HG03520 (cell line): ENCODE results near the gene CX3CL1.
"Not testable (repeated sequence)": the region's sequence is repeated elsewhere in the genome, so short reads cannot be mapped to it uniquely, and the experiment has no call there.

ENCODE experiments used
- ATAC-seq: cut with Tn5 transposase; IDR thresholded peaks from one replicate; pipeline ENCODE4 v1.9.1; 2021; ENCODE audit warnings: mild to moderate bottlenecking, moderate library complexity; ENCODE audit not compliant: unreplicated experiment

Gene CX3CL1

GRCh38 chr16:57356547-57356946 is 15.7 kb upstream of the CX3CL1 start:
- ATAC-seq, result no peak

GRCh38 chr16:57357330-57358085 is 14.8 kb upstream of the CX3CL1 start:
- no peak for ATAC-seq

GRCh38 chr16:57358086-57358420 is 14.2 kb upstream of the CX3CL1 start:
- no peak for ATAC-seq

- no peak for ATAC-seq
Measured at GRCh38 chr16:57358527-57359095, 13.7 kb upstream of the CX3CL1 start, which contains the start of gene CCL22. CCL22 (plus strand) TSS chr16:57358783; CDS start chr16:57358817, 34 bp downstream.

GRCh38 chr16:57360321-57360935 is 11.9 kb upstream of the CX3CL1 start:
- ATAC-seq, result no peak

GRCh38 chr16:57361404-57361803 is 10.9 kb upstream of the CX3CL1 start:
- no peak for ATAC-seq

- no peak for ATAC-seq
Measured at GRCh38 chr16:57364143-57364542, 8.1 kb upstream of the CX3CL1 start.

- ATAC-seq, result no peak
Measured at GRCh38 chr16:57366544-57367040, 5.7 kb upstream of the CX3CL1 start.

GRCh38 chr16:57367116-57367752 is 5.1 kb upstream of the CX3CL1 start:
- no peak for ATAC-seq

GRCh38 chr16:57371494-57372371 is 557 bp upstream of the CX3CL1 start:
- ATAC-seq, result no peak

GRCh38 chr16:57373117-57373947 is 1.0 kb downstream of the CX3CL1 start:
- no peak for ATAC-seq

- no peak for ATAC-seq
Measured at GRCh38 chr16:57374067-57374534, 1.8 kb downstream of the CX3CL1 start.

GRCh38 chr16:57374925-57375465 is 2.7 kb downstream of the CX3CL1 start:
- ATAC-seq, result not testable (repeated sequence)

- ATAC-seq, result no peak
Measured at GRCh38 chr16:57376313-57376818, 4.1 kb downstream of the CX3CL1 start.

- ATAC-seq, result peak; percentile 76
Measured at GRCh38 chr16:57377080-57377841, 5.0 kb downstream of the CX3CL1 start.

- no peak for ATAC-seq
Measured at GRCh38 chr16:57379579-57379978, 7.3 kb downstream of the CX3CL1 start.

GRCh38 chr16:57380671-57381462 is 8.6 kb downstream of the CX3CL1 start:
- no peak for ATAC-seq
